ENCODE results near the gene NEGR1. TPM values are rescaled to one million over a fixed set of nuclear protein-coding genes. Genes with fewer than 3 reads are reported as not detected.

The NEGR1 gene
- total RNA-seq, 2 experiments from 2014 or later: not detected

DNA sequence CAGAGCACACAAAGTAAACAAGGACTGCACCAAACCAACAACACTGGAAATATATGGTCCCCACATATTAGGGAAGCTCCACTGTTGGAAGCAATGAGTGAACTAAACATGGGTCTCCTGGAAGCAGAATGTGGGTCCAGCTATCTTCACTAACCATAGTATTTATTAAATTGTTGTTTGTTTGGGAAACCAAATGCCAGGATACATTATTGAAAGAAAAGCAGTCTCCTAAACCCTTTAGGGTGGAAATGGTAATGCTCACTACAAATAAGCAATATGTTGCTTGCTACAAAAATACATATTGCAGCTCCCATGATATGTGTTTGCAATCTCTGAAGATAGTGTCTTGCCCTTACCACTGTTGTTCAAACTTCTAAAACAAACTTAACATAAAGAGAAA, 2.2 kb downstream of the NEGR1 start:
- intact Hi-C loops (cut with micrococcal nuclease): no loop called here

DNA sequence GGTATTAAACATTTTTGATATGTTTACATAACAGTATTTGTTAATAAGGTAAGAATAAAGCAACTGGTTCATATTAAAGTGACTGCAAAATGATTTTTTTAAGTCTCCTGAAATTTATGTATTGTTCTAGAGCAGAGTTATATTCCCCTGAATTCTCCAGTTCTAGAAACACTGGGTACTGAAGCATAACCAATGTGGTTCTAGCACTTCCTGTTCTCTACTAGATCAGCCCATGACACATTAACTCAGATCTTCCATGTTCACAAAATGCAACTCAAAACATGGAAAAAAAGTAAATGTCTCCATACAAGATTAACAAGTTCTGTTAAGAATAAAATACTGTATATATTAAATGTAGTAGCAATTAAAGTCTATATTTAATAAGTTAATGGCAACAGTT, 3.9 kb downstream of the NEGR1 start:
- intact Hi-C loops (cut with micrococcal nuclease): no loop called here
- no peak overlapping the region for H3K27ac Mint-ChIP-seq
- no peaks in the 10 kb centered on the region for H3K9me3 Mint-ChIP-seq
- H3K27me3 Mint-ChIP-seq: peaks cover 19% of the 10 kb centered on the region
- no peak overlapping the region for H3K4me3 Mint-ChIP-seq
- no peak for ATAC-seq
- POLR2A ChIA-PET: no interaction called here
- DNase-seq: no peak
- TF ChIP-seq, protein P1, sequence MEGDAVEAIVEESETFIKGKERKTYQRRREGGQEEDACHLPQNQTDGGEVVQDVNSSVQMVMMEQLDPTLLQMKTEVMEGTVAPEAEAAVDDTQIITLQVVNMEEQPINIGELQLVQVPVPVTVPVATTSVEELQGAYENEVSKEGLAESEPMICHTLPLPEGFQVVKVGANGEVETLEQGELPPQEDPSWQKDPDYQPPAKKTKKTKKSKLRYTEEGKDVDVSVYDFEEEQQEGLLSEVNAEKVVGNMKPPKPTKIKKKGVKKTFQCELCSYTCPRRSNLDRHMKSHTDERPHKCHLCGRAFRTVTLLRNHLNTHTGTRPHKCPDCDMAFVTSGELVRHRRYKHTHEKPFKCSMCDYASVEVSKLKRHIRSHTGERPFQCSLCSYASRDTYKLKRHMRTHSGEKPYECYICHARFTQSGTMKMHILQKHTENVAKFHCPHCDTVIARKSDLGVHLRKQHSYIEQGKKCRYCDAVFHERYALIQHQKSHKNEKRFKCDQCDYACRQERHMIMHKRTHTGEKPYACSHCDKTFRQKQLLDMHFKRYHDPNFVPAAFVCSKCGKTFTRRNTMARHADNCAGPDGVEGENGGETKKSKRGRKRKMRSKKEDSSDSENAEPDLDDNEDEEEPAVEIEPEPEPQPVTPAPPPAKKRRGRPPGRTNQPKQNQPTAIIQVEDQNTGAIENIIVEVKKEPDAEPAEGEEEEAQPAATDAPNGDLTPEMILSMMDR (IDR thresholded peaks at IDR 0.05): no peak
- peaks cover 20% of the 10 kb centered on the region for H3K4me1 Mint-ChIP-seq (ENCODE audit: low read depth)
- CTCF ChIA-PET: no interaction called here
- no peaks in the 10 kb centered on the region for H3K36me3 Mint-ChIP-seq (ENCODE audit: low read depth)

More for the DNA sequence above, 2.2 kb downstream of the NEGR1 start:
- DNase-seq (no peak), ATAC-seq (no peak)
- ChIA-PET POLR2A (no interaction called here), CTCF (no interaction called here)
- Mint-ChIP-seq H3K9me3 (no peaks in the 10 kb centered on the region), H3K4me1 (ENCODE audit: low read depth) (peaks cover 20% of the 10 kb centered on the region), H3K27ac (no peak overlapping the region), H3K36me3 (ENCODE audit: low read depth) (no peaks in the 10 kb centered on the region), H3K27me3 (peaks cover 19% of the 10 kb centered on the region), H3K4me3 (no peak overlapping the region)
- TF ChIP-seq, protein P1 (IDR thresholded peaks at IDR 0.05): no peak

DNA sequence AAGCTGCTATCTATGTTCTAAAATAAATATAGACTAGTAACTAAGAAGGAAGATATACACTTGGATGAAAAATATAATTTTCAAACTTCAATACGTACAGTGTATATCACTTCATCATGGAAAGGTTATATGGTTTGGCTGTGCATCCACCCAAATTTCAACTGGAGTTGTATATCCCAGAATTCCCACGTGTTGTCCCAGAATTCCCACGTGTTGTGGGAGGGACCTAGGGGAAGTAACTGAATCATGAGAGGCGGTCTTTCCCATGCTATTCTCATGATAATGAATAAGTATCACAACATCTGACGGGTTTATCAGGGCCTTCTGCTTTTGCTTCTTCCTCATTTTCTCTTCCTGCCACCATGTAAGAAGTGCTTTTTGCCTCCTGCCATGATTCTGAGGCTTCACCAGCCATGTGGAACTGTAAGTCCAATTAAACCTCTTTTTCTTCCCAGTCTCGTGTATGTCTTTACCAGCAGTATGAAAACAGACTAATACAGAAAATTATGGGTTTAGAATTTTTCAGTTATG, 10.7 kb downstream of the NEGR1 start:
- H3K27ac Mint-ChIP-seq: no peak overlapping the region
- ChIA-PET POLR2A (no interaction called here), CTCF (no interaction called here)
- no peaks in the 10 kb centered on the region for H3K36me3 Mint-ChIP-seq (ENCODE audit: low read depth)
- DNase-seq (no peak), ATAC-seq (no peak)
- H3K4me3 Mint-ChIP-seq: no peak overlapping the region
- TF ChIP-seq, protein P1 (IDR thresholded peaks at IDR 0.05): no peak
- H3K4me1 Mint-ChIP-seq (ENCODE audit: low read depth): no peaks in the 10 kb centered on the region
- no peaks in the 10 kb centered on the region for H3K9me3 Mint-ChIP-seq
- intact Hi-C loops (cut with micrococcal nuclease): no loop called here
- no peaks in the 10 kb centered on the region for H3K27me3 Mint-ChIP-seq

DNA sequence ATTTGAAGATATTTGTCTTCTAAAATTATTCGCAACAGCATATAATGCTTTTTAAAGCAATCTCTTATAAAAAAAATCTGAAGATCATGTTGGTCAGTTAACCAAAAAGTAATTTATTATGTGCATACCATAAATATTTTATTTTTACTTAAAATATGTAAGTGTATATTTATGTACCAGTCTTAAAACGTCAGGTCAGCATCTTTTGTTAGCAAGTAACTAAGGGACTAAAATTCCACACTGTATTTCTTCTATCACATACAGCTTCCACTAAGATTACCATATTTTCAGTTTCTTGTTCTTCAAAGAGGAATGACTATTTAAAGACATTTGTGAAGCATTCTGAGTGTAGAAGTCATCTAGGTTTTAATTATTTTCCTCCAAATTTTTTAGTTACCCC, 19.6 kb downstream of the NEGR1 start:
- intact Hi-C loops (cut with micrococcal nuclease): no loop called here

DNA sequence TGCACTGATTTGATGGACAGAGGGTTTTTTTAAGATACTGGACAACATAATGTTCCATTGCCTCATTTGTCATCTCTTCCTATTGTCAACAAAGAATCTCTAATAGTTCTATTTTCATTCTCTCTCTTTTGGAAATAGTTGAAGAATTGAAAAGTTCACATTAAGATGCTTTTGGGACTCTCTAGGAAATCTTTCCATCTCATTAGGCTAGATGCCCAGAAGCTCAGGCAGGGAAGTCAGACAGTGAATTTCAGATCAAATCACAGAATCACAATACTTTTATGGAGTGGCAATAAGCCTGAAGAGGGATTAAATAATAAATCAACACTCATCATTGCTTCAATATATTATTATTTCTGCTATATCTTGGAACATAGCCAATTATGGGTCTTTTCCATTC, 29.2 kb downstream of the NEGR1 start:
- no peaks in the 10 kb centered on the region for H3K27me3 Mint-ChIP-seq

More for the DNA sequence above, 19.6 kb downstream of the NEGR1 start:
- no peak for DNase-seq
- H3K9me3 Mint-ChIP-seq: no peaks in the 10 kb centered on the region
- POLR2A ChIA-PET: no interaction called here
- no peaks in the 10 kb centered on the region for H3K27me3 Mint-ChIP-seq
- no peak overlapping the region for H3K4me3 Mint-ChIP-seq
- no peak overlapping the region for H3K27ac Mint-ChIP-seq
- no peaks in the 10 kb centered on the region for H3K4me1 Mint-ChIP-seq (ENCODE audit: low read depth)
- no peak for ATAC-seq
- CTCF ChIA-PET: no interaction called here
- H3K36me3 Mint-ChIP-seq (ENCODE audit: low read depth): no peaks in the 10 kb centered on the region
- TF ChIP-seq, protein P1 (IDR thresholded peaks at IDR 0.05): no peak

More for the DNA sequence above, 29.2 kb downstream of the NEGR1 start:
- TF ChIP-seq, protein P1 (IDR thresholded peaks at IDR 0.05): no peak
- H3K9me3 Mint-ChIP-seq: no peaks in the 10 kb centered on the region
- CTCF ChIA-PET: no interaction called here
- DNase-seq: no peak
- no peak for ATAC-seq
- intact Hi-C loops (cut with micrococcal nuclease): no loop called here
- no peak overlapping the region for H3K4me3 Mint-ChIP-seq
- no peak overlapping the region for H3K27ac Mint-ChIP-seq
- no peaks in the 10 kb centered on the region for H3K36me3 Mint-ChIP-seq (ENCODE audit: low read depth)
- no peaks in the 10 kb centered on the region for H3K4me1 Mint-ChIP-seq (ENCODE audit: low read depth)
- POLR2A ChIA-PET: no interaction called here
